Small intestine (tissue), 7 donors: ENCODE measurements around the gene LRRFIP2. TPM values are rescaled to one million over a fixed set of nuclear protein-coding genes. Genes with fewer than 3 reads are reported as not detected.
"Not testable (repeated sequence)": the region's sequence is repeated elsewhere in the genome, so short reads cannot be mapped to it uniquely, and the experiment has no call there.

Experiments
- DNase-seq, 2 donors: peaks; one replicate each; pipeline versions ENCODE4 v3.0.0 to v3.0.0-alpha.2; 2013
- FAIRE-seq: peaks from 2 replicates; lab custom pipeline; 2012; peaks lifted over from hg19 to GRCh38; lab: Jason Lieb, UNC
- H3K27ac ChIP-seq, 3 donors: one replicate each; pipeline ENCODE4 v1.5.1; 2013; ENCODE audit warnings: low read length in 2 of 3, mild to moderate bottlenecking in 2 of 3, control low read depth in 1 of 3, inconsistent platforms in 1 of 3, low read depth in 1 of 3, moderate library complexity in 1 of 3
- H3K27me3 ChIP-seq, 3 donors: one replicate each; pipeline ENCODE4 v1.6.1; 2013; ENCODE audit warnings: low read length in 3 of 3, inconsistent platforms in 1 of 3; ENCODE audit not compliant: control insufficient read depth in 3 of 3, insufficient read depth in 3 of 3
- H3K36me3 ChIP-seq, 3 donors: one replicate each; pipeline ENCODE4 v1.6.1; 2013; ENCODE audit warnings: low read length in 3 of 3, inconsistent platforms in 1 of 3, low read depth in 1 of 3, mild to moderate bottlenecking in 1 of 3, moderate library complexity in 1 of 3; ENCODE audit not compliant: control insufficient read depth in 3 of 3, insufficient read depth in 2 of 3
- H3K4me1 ChIP-seq, 3 donors: one replicate each; pipeline ENCODE4 v1.6.1; 2013; ENCODE audit warnings: low read length in 2 of 3, inconsistent platforms in 1 of 3, low read depth in 1 of 3, mild to moderate bottlenecking in 1 of 3, moderate library complexity in 1 of 3; ENCODE audit not compliant: control insufficient read depth in 3 of 3, insufficient read depth in 2 of 3
- H3K4me3 ChIP-seq, 3 donors: one replicate each; pipeline ENCODE4 v1.5.1; 2013; ENCODE audit warnings: low read length in 3 of 3, control low read depth in 1 of 3, inconsistent platforms in 1 of 3, low read depth in 1 of 3, mild to moderate bottlenecking in 1 of 3, moderate library complexity in 1 of 3
- H3K9me3 ChIP-seq, 2 donors: one replicate each; pipeline ENCODE4 v1.6.1; 2013; ENCODE audit warnings: low read depth in 1 of 2, low read length in 1 of 2; ENCODE audit not compliant: control insufficient read depth in 2 of 2, insufficient read depth in 1 of 2
- WGBS, 3 donors: extraction: QIAGEN DNeasy Blood & Tissue Kit; methylation state at CpG; one replicate each; pipeline ENCODE4 v1.1.7; 2013; 5-methylcytosine and 5-hydroxymethylcytosine counted together
- polyA plus RNA-seq, 4 donors: library from polyadenylated mRNA; stranded (reverse) in 3 of 4; unstranded in 1 of 4; fragments of 200-250 nt in 3 of 4; fragments of 120-200 nt in 1 of 4; gene quantifications; one replicate each; pipeline versions ENCODE4 v1.2.1 to v1.2.3, GENCODE V29; 2013
- donor health status: healthy with polysubstance abuse.
- donor health status: control.
- donor health status: control.
- donor health status: Bipolar disorder and iron deficiency.
- donor health status: healthy.

The LRRFIP2 gene
- polyA plus RNA-seq, 4 donors: 36.3 to 87.2 (median 46.4) TPM

- FAIRE-seq: no peak
- DNase-seq: no peak
- Histone ChIP-seq H3K9me3 (peaks cover 0 to 12% of the 10 kb centered on the region in 2 donors), H3K4me1 (peaks cover 0 to 2% (median 0%) of the 10 kb centered on the region in 3 donors), H3K27me3 (no peaks in the 10 kb centered on the region), H3K27ac (no peak overlapping the region), H3K36me3 (no peaks in the 10 kb centered on the region), H3K4me3 (no peak overlapping the region)
- WGBS, 3 donors: 87 to 91% (median 88%) methylated on average over 10 of the region's 10 CpGs
Observed at GRCh38 chr3:37217098-37217849, 42.9 kb upstream of the LRRFIP2 start.

- no peak for FAIRE-seq
- H3K27me3 ChIP-seq: no peaks in the 10 kb centered on the region
- WGBS, 3 donors: 84 to 93% (median 85%) methylated on average over 3 of the region's 3 CpGs
- no peak overlapping the region for H3K4me3 ChIP-seq
- DNase-seq: no peak
- H3K36me3 ChIP-seq: no peaks in the 10 kb centered on the region
- H3K27ac ChIP-seq: no peak overlapping the region
- H3K9me3 ChIP-seq: peaks cover 0 to 13% of the 10 kb centered on the region in 2 donors
- H3K4me1 ChIP-seq: peaks cover 0 to 2% (median 0%) of the 10 kb centered on the region in 3 donors
Observed at GRCh38 chr3:37216597-37217097, 42.3 kb upstream of the LRRFIP2 start.

GRCh38 chr3:37214076-37214475, 39.7 kb upstream of the LRRFIP2 start:
- H3K27ac ChIP-seq: no peak overlapping the region
- no peak for FAIRE-seq
- DNase-seq: no peak
- peaks cover 0 to 2% (median 0%) of the 10 kb centered on the region in 3 donors for H3K4me1 ChIP-seq
- H3K9me3 ChIP-seq: peaks cover 0 to 18% of the 10 kb centered on the region in 2 donors
- H3K36me3 ChIP-seq: no peaks in the 10 kb centered on the region
- no peak overlapping the region for H3K4me3 ChIP-seq
- no peaks in the 10 kb centered on the region for H3K27me3 ChIP-seq
- WGBS, 3 donors: 66 to 72% (median 66%) methylated on average over 3 of the region's 3 CpGs

DNA sequence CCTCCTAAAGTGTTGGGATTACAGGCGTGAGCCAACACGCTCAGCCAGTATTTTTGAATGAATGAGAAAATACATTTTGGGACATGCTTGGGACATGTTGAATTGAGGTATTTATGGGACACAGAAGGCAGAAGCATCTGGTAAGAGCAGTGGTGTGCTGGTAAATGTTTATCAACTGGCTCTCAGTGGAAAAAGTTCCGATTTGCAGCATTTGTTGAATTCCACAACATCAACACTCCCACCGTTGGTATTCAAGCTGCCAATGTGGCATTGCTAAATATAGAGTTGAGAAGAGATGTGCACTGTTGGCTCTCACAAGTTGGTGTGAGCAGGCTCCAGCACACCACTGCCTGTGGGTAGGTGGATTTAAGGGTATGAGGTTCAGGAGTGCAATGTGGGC, 35.8 kb upstream of the LRRFIP2 start:
- Histone ChIP-seq H3K27me3 (no peaks in the 10 kb centered on the region), H3K4me1 (peaks cover 0 to 2% (median 0%) of the 10 kb centered on the region in 3 donors), H3K27ac (no peak overlapping the region), H3K4me3 (no peak overlapping the region), H3K9me3 (peaks cover 0 to 11% of the 10 kb centered on the region in 2 donors), H3K36me3 (no peaks in the 10 kb centered on the region)
- WGBS, 3 donors: 85 to 90% (median 85%) methylated on average over 4 of the region's 4 CpGs
- DNase-seq (no peak), FAIRE-seq (no peak)

GRCh38 chr3:37208576-37208975, 34.2 kb upstream of the LRRFIP2 start:
- H3K9me3 ChIP-seq: peaks cover 0 to 11% of the 10 kb centered on the region in 2 donors
- H3K27ac ChIP-seq, H3K4me3 ChIP-seq, DNase-seq, H3K36me3 ChIP-seq, H3K27me3 ChIP-seq, FAIRE-seq, H3K4me1 ChIP-seq: not testable (repeated sequence)
- 83 to 89% (median 89%) methylated on average over 3 of the region's 3 CpGs for WGBS, 3 donors

DNA sequence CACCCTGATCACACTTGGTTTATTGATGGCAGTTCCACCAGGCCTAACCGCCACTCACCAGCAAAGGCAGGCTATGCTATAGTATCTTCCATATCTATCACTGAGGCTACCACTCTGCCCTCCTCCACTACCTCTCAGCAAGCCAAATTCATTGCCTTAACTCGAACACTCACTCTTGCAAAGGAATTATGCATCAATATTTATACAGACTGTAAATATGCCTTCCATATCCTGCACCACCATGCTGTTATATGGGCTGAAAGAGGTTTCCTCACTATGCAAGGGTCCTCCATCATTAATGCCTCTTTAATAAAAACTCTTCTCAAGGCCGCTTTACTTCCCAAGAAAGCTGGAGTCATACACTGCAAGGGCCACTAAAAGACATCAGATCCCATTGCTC, 33.6 kb upstream of the LRRFIP2 start:
- WGBS, 3 donors: 90 to 99% (median 95%) methylated on average over 3 of the region's 3 CpGs
- H3K27me3 ChIP-seq, H3K4me3 ChIP-seq, FAIRE-seq, H3K36me3 ChIP-seq, H3K4me1 ChIP-seq, H3K27ac ChIP-seq, DNase-seq: not testable (repeated sequence)
- peaks cover 0 to 11% of the 10 kb centered on the region in 2 donors for H3K9me3 ChIP-seq

DNA sequence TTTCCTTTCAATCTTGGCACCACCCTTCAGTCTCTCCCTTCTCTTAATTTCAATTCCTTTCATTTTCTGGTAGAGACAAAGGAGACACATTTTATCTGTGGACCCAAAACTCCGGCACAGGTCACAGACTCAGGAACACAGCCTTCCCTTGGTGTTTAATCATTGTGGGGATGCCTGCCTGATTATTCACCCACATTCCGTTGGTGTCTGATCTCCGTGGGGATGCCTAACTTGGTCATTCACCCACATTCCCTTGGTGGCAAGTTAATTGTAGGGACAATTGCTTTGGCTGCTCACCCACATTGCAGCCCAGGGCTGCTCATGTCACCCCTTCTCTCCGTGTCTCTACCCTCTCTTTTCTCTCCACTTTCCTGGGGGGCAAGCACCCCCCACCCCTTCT, 31.7 kb upstream of the LRRFIP2 start:
- not testable (repeated sequence) for DNase-seq, H3K27ac ChIP-seq, H3K4me1 ChIP-seq, H3K9me3 ChIP-seq, H3K27me3 ChIP-seq, H3K4me3 ChIP-seq, H3K36me3 ChIP-seq, FAIRE-seq
- WGBS, 3 donors: 82 to 88% (median 82%) methylated on average over 4 of the region's 4 CpGs

- H3K36me3 ChIP-seq: no peaks in the 10 kb centered on the region
- H3K27me3 ChIP-seq: no peaks in the 10 kb centered on the region
- WGBS, 3 donors: 85 to 95% (median 86%) methylated on average over 3 of the region's 3 CpGs
- no peaks in the 10 kb centered on the region for H3K4me1 ChIP-seq
- no peak overlapping the region for H3K4me3 ChIP-seq
- no peak for DNase-seq
- no peak overlapping the region for H3K27ac ChIP-seq
- no peak for FAIRE-seq
- peaks cover 0 to 5% of the 10 kb centered on the region in 2 donors for H3K9me3 ChIP-seq
Observed at GRCh38 chr3:37204314-37204713, 29.9 kb upstream of the LRRFIP2 start.
